Measurements from ENCODE around the gene FANK1. TPM values are rescaled to one million over a fixed set of nuclear protein-coding genes. Genes with fewer than 3 reads are reported as not detected.

The FANK1 gene
- total RNA-seq, 1 donor from 2014 or later, result 12.5 TPM

- no peaks in the 10 kb centered on the region for H3K9me3 ChIP-seq (ENCODE audit: low read depth)
- peaks cover 2% of the 10 kb centered on the region for H3K27me3 Mint-ChIP-seq (ENCODE audit: insufficient read depth, low read depth)
- peaks cover 1% of the 10 kb centered on the region for H3K4me1 Mint-ChIP-seq
- no peaks in the 10 kb centered on the region for H3K9me3 Mint-ChIP-seq
- H3K36me3 ChIP-seq, result no peaks in the 10 kb centered on the region
- H3K4me3 ChIP-seq, result no peak overlapping the region
- no peak overlapping the region for H3K4me2 ChIP-seq
- TF ChIP-seq CTCF (IDR thresholded peaks at IDR 0.05) (no peak), EZH2phosphoT487 (IDR thresholded peaks at IDR 0.05) (no peak), EZH2 (IDR thresholded peaks at IDR 0.05) (no peak)
- no peak overlapping the region for H3K4me3 Mint-ChIP-seq
- no peak overlapping the region for H3K27ac Mint-ChIP-seq
- no peak overlapping the region for H3K9ac ChIP-seq
- no peak for DNase-seq (ENCODE audit: low spot score)
- no peak overlapping the region for H2AFZ ChIP-seq (replicated peaks)
- no peaks in the 10 kb centered on the region for H3K79me2 ChIP-seq (ENCODE audit: low read depth)
- no peak overlapping the region for H3K27ac ChIP-seq
- H3K36me3 Mint-ChIP-seq, result peaks cover 2% of the 10 kb centered on the region
- peaks cover 1% of the 10 kb centered on the region for H3K4me1 ChIP-seq
- H3K27me3 ChIP-seq, result no peaks in the 10 kb centered on the region
- H3F3A ChIP-seq (ENCODE audit: low read depth), result no peaks in the 10 kb centered on the region
- H4K20me1 ChIP-seq (ENCODE audit: low read depth), result no peaks in the 10 kb centered on the region
Observed at GRCh38 chr10:125999694-126000093, 103.3 kb downstream of the FANK1 start.

GRCh38 chr10:126001576-126001975 lies 105.2 kb downstream of the FANK1 start:
- H3K27ac ChIP-seq, result no peak overlapping the region
- no peaks in the 10 kb centered on the region for H3F3A ChIP-seq (ENCODE audit: low read depth)
- Mint-ChIP-seq H3K4me1 (no peaks in the 10 kb centered on the region), H3K9me3 (no peaks in the 10 kb centered on the region), H3K27ac (no peak overlapping the region), H3K4me3 (no peak overlapping the region), H3K27me3 (ENCODE audit: insufficient read depth, low read depth) (peaks cover 2% of the 10 kb centered on the region), H3K36me3 (peaks cover 2% of the 10 kb centered on the region)
- H3K9ac ChIP-seq, result no peak overlapping the region
- H3K36me3 ChIP-seq, result no peaks in the 10 kb centered on the region
- H3K9me3 ChIP-seq (ENCODE audit: low read depth), result no peaks in the 10 kb centered on the region
- TF ChIP-seq EZH2phosphoT487 (IDR thresholded peaks at IDR 0.05) (no peak), EZH2 (IDR thresholded peaks at IDR 0.05) (no peak)
- H2AFZ ChIP-seq (replicated peaks), result no peak overlapping the region
- DNase-seq (ENCODE audit: low spot score), result no peak
- H3K27me3 ChIP-seq, result no peaks in the 10 kb centered on the region
- no peaks in the 10 kb centered on the region for H4K20me1 ChIP-seq (ENCODE audit: low read depth)
- H3K4me1 ChIP-seq, result no peaks in the 10 kb centered on the region
- no peak overlapping the region for H3K4me2 ChIP-seq
- no peak overlapping the region for H3K4me3 ChIP-seq
- H3K79me2 ChIP-seq (ENCODE audit: low read depth), result no peaks in the 10 kb centered on the region

DNA sequence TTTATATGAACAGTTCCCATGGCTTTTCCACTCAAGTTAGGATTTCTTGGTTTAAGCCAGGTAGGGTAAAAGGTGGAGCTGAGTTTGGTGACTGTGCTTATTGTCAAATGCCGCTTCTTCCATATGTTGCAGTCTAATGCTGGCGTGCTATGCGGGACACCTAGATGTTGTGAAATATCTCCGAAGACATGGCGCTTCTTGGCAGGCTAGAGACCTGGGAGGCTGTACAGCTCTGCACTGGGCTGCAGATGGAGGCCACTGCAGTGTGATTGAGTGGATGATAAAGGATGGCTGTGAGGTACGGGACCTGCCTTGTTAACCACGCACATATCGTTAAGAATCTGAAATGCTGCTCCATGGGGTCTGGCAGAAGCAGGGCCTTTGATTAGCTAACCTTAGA lies 108.4 kb downstream of the FANK1 start:
- peaks cover 12% of the 10 kb centered on the region for H3K4me1 ChIP-seq
- TF ChIP-seq EZH2 (IDR thresholded peaks at IDR 0.05) (no peak), EZH2phosphoT487 (IDR thresholded peaks at IDR 0.05) (no peak), CTCF (IDR thresholded peaks at IDR 0.05) (no peak)
- H3K9ac ChIP-seq, result no peak overlapping the region
- no peaks in the 10 kb centered on the region for H3K79me2 ChIP-seq (ENCODE audit: low read depth)
- no peak overlapping the region for H3K4me3 ChIP-seq
- H3K27ac Mint-ChIP-seq, result no peak overlapping the region
- H3K9me3 ChIP-seq (ENCODE audit: low read depth), result no peaks in the 10 kb centered on the region
- DNase-seq (ENCODE audit: low spot score), result no peak
- H3K27me3 Mint-ChIP-seq (ENCODE audit: insufficient read depth, low read depth), result peaks cover 2% of the 10 kb centered on the region
- H3K36me3 ChIP-seq, result no peaks in the 10 kb centered on the region
- no peak overlapping the region for H2AFZ ChIP-seq (replicated peaks)
- H3K27ac ChIP-seq, result no peak overlapping the region
- H3K4me1 Mint-ChIP-seq, result peaks cover 15% of the 10 kb centered on the region
- H3K36me3 Mint-ChIP-seq, result peaks cover 6% of the 10 kb centered on the region
- no peaks in the 10 kb centered on the region for H4K20me1 ChIP-seq (ENCODE audit: low read depth)
- no peaks in the 10 kb centered on the region for H3K9me3 Mint-ChIP-seq
- no peak overlapping the region for H3K4me3 Mint-ChIP-seq
- no peak overlapping the region for H3K4me2 ChIP-seq
- no peaks in the 10 kb centered on the region for H3K27me3 ChIP-seq
- no peaks in the 10 kb centered on the region for H3F3A ChIP-seq (ENCODE audit: low read depth)

GRCh38 chr10:126006264-126006663 lies 109.9 kb downstream of the FANK1 start:
- no peak overlapping the region for H3K4me3 ChIP-seq
- H3K79me2 ChIP-seq (ENCODE audit: low read depth), result no peaks in the 10 kb centered on the region
- Mint-ChIP-seq H3K27ac (no peak overlapping the region), H3K27me3 (ENCODE audit: insufficient read depth, low read depth) (peaks cover 2% of the 10 kb centered on the region), H3K4me3 (no peak overlapping the region), H3K9me3 (no peaks in the 10 kb centered on the region), H3K36me3 (peaks cover 12% of the 10 kb centered on the region), H3K4me1 (peaks cover 16% of the 10 kb centered on the region)
- no peak for DNase-seq (ENCODE audit: low spot score)
- no peaks in the 10 kb centered on the region for H3K27me3 ChIP-seq
- peaks cover 12% of the 10 kb centered on the region for H3K4me1 ChIP-seq
- no peak overlapping the region for H3K27ac ChIP-seq
- H4K20me1 ChIP-seq (ENCODE audit: low read depth), result no peaks in the 10 kb centered on the region
- H3F3A ChIP-seq (ENCODE audit: low read depth), result no peaks in the 10 kb centered on the region
- H3K36me3 ChIP-seq, result no peaks in the 10 kb centered on the region
- no peaks in the 10 kb centered on the region for H3K9me3 ChIP-seq (ENCODE audit: low read depth)
- TF ChIP-seq CTCF (IDR thresholded peaks at IDR 0.05), result no peak
- TF ChIP-seq EZH2 (IDR thresholded peaks at IDR 0.05), result no peak
- no peak for TF ChIP-seq EZH2phosphoT487 (IDR thresholded peaks at IDR 0.05)
- H2AFZ ChIP-seq (replicated peaks), result no peak overlapping the region
- H3K9ac ChIP-seq, result no peak overlapping the region
- no peak overlapping the region for H3K4me2 ChIP-seq

All from neural progenitor cell (in vitro differentiated cells).